Measurements from ENCODE around the gene IPO7.

The IPO7 gene

GRCh38 chr11:9495803-9496514, 111.5 kb downstream of the IPO7 start:
- no peak overlapping the region for H3K4me3 ChIP-seq (ENCODE audit: control insufficient read depth, low read depth, low read length)
- no peak for TF ChIP-seq CTCF (conservative IDR thresholded peaks at IDR 0.05; ENCODE audit: control insufficient read depth, insufficient read depth, low read depth, low read length)
- DNase-seq (ENCODE audit: low read depth), result no peak
